ENCODE data around the gene INSRR. TPM values are rescaled to one million over a fixed set of nuclear protein-coding genes. Genes with fewer than 3 reads are reported as not detected.
A peak's percentile ranks its signal among the peaks of the same experiment; 100 is the strongest.

The INSRR gene
- total RNA-seq, 1 donor from 2014 or later = not detected

DNA sequence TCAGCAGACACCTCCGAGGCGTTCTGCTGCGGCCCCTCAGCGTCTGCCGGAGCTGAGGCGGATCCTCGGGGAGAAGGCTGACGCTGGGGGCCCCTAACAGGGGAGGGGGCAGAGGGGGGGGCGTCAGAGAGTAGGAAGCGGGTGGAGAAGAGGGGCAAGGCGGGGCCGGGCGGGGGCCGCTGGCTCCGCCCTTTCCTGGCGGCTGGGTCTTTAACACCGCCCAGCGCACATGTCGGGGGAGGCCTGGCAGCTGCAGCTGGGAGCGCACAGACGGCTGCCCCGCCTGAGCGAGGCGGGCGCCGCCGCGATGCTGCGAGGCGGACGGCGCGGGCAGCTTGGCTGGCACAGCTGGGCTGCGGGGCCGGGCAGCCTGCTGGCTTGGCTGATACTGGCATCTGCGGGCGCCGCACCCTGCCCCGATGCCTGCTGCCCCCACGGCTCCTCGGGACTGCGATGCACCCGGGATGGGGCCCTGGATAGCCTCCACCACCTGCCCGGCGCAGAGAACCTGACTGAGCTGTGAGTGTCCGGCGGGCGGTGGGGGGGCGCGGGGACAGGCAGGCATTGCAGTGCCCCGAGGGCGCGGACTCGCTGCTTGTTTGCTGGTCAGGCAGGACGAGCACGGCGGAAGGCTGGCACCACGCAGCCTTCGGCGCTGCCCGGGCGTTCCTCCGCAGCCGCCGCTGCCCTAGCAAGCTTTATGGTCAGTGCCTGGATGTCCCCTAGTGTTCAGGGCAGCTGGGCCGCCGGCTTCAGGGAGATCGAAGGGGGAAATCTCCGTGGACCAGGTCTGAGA lies 1.9 kb upstream of the INSRR start, which contains the start of gene NTRK1:
Gene NTRK1, plus strand, starts transcription at position 238 of the 796 bp plus-strand sequence. Its CDS starts 70 bp downstream, at position 308.
- no peak for DNase-seq (ENCODE audit: low read depth)
- TF ChIP-seq, protein P1, sequence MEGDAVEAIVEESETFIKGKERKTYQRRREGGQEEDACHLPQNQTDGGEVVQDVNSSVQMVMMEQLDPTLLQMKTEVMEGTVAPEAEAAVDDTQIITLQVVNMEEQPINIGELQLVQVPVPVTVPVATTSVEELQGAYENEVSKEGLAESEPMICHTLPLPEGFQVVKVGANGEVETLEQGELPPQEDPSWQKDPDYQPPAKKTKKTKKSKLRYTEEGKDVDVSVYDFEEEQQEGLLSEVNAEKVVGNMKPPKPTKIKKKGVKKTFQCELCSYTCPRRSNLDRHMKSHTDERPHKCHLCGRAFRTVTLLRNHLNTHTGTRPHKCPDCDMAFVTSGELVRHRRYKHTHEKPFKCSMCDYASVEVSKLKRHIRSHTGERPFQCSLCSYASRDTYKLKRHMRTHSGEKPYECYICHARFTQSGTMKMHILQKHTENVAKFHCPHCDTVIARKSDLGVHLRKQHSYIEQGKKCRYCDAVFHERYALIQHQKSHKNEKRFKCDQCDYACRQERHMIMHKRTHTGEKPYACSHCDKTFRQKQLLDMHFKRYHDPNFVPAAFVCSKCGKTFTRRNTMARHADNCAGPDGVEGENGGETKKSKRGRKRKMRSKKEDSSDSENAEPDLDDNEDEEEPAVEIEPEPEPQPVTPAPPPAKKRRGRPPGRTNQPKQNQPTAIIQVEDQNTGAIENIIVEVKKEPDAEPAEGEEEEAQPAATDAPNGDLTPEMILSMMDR (conservative IDR thresholded peaks at IDR 0.05; ENCODE audit: low read depth, low read length) = no peak
- H3K4me3 ChIP-seq (ENCODE audit: low read depth, low read length) = peak within 1 kb of the TSS; percentile 3

DNA sequence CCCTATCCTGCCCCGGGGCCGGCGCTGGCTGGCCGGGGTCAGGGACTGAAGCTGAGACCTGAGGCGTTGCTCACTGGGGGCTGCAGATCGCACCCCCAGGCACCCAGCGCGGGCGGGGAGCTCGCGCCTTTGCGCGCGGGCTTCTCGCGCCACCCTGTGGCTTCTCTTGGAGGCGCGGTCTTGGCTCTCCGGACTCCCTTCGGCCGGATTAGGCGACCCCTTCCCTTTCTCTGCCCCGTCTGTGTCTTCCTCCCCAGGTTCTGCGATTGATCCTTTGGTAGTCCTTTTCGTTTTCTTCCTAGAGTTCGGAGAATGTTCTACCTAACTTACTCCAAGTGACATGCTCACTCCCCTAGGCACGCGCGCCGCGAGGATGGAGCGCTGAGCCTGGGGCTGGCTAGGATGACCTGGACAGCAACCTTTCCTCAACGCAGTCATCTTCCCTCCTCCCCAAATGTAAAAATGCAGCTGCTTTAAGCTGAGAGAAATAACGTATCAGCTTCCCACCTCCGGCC lies 1.3 kb upstream of the INSRR start:
- TF ChIP-seq, protein P1 (conservative IDR thresholded peaks at IDR 0.05; ENCODE audit: low read depth, low read length) = peak; percentile 76
- DNase-seq (ENCODE audit: low read depth) = no peak
- H3K4me3 ChIP-seq (ENCODE audit: low read depth, low read length) = peak overlapping the region; percentile 3

DNA sequence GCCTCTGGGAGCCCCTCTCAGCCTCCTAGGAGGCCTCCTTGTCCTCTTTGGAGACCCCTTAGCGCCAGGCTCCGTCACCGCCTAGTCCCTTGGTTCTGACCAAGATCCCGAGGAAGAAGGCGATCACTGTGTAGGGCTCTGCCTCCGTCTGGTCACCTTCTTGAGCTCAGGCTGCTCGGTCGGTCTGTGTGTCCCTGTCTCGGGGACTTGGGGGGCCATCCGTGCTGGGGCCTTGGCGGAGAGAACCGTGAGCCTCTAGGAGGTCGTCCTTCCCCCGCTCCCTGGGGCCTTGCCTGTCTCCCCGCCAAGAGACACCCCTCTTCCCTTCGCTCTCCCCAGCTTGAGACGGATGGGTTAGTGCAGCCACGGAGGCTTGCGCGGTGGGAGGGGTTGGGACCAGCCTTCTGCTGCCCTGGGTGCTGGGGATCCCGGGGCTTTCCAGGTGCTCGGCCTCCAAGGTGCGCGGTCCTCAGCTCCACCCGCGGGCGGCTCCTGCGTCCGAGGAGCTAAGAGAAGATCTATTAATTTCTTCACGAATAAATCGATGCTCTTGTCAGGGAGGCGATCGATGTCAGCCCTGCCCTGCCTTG lies 701 bp upstream of the INSRR start:
- no peak for DNase-seq (ENCODE audit: low read depth)
- H3K4me3 ChIP-seq (ENCODE audit: low read depth, low read length) = peak overlapping the region; percentile 3
- TF ChIP-seq, protein P1 (conservative IDR thresholded peaks at IDR 0.05; ENCODE audit: low read depth, low read length) = no peak

DNA sequence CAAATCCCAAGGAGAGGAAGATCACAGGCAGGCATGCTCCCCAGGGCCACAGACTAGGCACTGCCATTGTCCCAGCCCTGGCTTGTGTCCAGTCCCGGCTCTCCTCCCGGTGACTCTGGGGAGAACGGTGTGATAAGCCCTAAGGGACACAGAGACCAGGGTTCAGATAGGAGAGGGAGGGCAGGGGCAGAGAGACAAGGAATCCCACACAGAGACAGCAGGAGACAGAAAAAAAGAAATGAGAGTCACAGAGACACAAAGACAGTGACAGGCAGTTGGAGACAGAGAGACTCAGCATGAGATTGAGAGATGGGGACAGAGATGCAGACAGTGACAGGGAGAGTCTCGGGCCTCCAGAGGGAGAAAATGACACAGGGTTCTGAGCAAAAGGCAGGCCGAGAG lies 361 bp downstream of the INSRR start:
- no peak for DNase-seq (ENCODE audit: low read depth)
- TF ChIP-seq, protein P1 (conservative IDR thresholded peaks at IDR 0.05; ENCODE audit: low read depth, low read length) = no peak
- no peak overlapping the region for H3K4me3 ChIP-seq (ENCODE audit: low read depth, low read length)

DNA sequence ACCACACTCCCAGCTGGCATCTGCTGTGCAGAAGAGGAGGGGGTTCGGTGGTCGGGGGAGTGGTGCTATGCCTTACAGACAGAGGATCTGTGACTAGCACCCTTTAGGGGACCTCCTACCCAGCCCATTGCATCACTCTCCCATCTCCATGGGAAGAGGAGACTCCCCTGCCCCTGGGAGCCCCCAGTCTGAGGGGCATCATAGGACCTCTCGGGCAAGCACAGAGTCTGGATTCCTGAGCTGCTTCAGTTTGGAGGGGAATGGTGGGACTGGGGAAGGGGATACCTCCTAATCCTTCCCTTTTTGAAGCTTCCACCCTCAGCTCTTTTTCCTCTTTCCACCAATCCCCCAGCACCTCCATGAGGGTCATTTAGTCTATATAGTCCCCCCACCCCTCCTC lies 1.4 kb downstream of the INSRR start:
- H3K4me3 ChIP-seq (ENCODE audit: low read depth, low read length) = no peak overlapping the region
- TF ChIP-seq, protein P1 (conservative IDR thresholded peaks at IDR 0.05; ENCODE audit: low read depth, low read length) = no peak
- DNase-seq (ENCODE audit: low read depth) = no peak

DNA sequence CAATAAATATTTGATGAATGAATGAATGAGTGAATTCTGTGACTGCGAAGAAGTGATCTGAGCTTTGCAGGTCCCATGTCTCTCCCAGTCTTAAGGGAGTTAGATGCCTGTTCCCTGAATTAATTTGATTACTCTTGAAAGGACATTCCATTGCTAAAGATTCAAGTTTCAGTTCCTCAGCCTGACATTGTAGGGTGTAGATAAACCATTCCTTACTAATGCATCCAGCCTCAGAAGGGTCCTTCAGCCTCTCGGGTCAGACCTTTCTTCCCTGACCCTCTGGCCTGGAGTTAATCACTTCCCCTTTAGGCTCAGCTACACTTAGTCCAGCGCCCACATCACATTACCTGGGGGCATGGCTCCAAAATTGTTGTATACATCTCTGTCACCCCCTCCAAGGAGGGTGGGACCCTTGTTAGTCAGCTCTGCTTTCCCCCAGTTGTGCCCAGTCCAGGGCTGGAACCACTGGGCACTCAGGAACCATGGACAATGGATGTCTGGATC lies 2.6 kb downstream of the INSRR start:
- DNase-seq (ENCODE audit: low read depth) = no peak
- TF ChIP-seq, protein P1 (conservative IDR thresholded peaks at IDR 0.05; ENCODE audit: low read depth, low read length) = no peak
- no peak overlapping the region for H3K4me3 ChIP-seq (ENCODE audit: low read depth, low read length)

Data from epithelial cell of proximal tubule (primary cell).